KMS-11 (cell line): Measurements from ENCODE around the gene STX16.
"Not testable (repeated sequence)": the region's sequence is repeated elsewhere in the genome, so short reads cannot be mapped to it uniquely, and the experiment has no call there.

Experiments
- H2AFZ ChIP-seq: fragments of 200-600 bp; sonication (generic); 2 replicates; pipeline ENCODE4 v1.6.1; 2016; ENCODE audit warnings: antibody characterized with exemption, mixed run types, low read depth
- H3K27ac ChIP-seq: fragments of 200-600 bp; sonication (generic); 2 replicates; pipeline ENCODE4 v1.6.1; 2016; ENCODE audit warnings: mild to moderate bottlenecking, mixed run types
- H3K27me3 ChIP-seq: fragments of 200-600 bp; sonication (generic); 2 replicates; pipeline ENCODE4 v1.6.1; 2017; ENCODE audit warnings: mild to moderate bottlenecking, low read depth, mixed run types, moderate library complexity; ENCODE audit not compliant: insufficient read depth
- H3K36me3 ChIP-seq: fragments of 200-600 bp; sonication (generic); 2 replicates; pipeline ENCODE4 v1.6.1; 2017; ENCODE audit warnings: mild to moderate bottlenecking, mixed run types; ENCODE audit not compliant: insufficient read depth
- H3K4me1 ChIP-seq: fragments of 200-600 bp; sonication (generic); 2 replicates; pipeline ENCODE4 v1.6.1; 2016; ENCODE audit warnings: mild to moderate bottlenecking, low read depth, mixed run types; ENCODE audit not compliant: poor library complexity, severe bottlenecking
- H3K4me2 ChIP-seq: fragments of 200-600 bp; sonication (generic); 2 replicates; pipeline ENCODE4 v1.7.0; 2016; ENCODE audit warnings: mild to moderate bottlenecking, mixed run types
- H3K4me3 ChIP-seq: fragments of 200-600 bp; sonication (generic); IDR thresholded peaks from 2 replicates; pipeline ENCODE4 v1.6.1; 2017; ENCODE audit warnings: low read depth, low read length, mixed read lengths; ENCODE audit not compliant: insufficient read depth
- H3K79me2 ChIP-seq: fragments of 200-600 bp; sonication (generic); 2 replicates; pipeline ENCODE4 v1.6.1; 2016; ENCODE audit warnings: low read depth, mixed run types; ENCODE audit not compliant: insufficient read depth
- H3K9ac ChIP-seq: fragments of 200-600 bp; sonication (generic); 2 replicates; pipeline ENCODE4 v1.6.1; 2016; ENCODE audit warnings: mild to moderate bottlenecking, mixed run types
- H4K20me1 ChIP-seq: fragments of 200-600 bp; sonication (generic); 2 replicates; pipeline ENCODE4 v1.6.1; 2016; ENCODE audit warnings: mild to moderate bottlenecking, mixed run types; ENCODE audit not compliant: insufficient read depth
- CTCF ChIP-seq: fragments of 200-600 bp; sonication (generic); conservative IDR thresholded peaks from 2 replicates; pipeline ENCODE4 v1.6.1; 2017; ENCODE audit warnings: low read depth, mild to moderate bottlenecking, antibody characterized with exemption, low read length, moderate library complexity, mixed read lengths

The STX16 gene

GRCh38 chr20:58722877-58723627 is 72.0 kb downstream of the STX16 start:
- Histone ChIP-seq H3K79me2 (no peaks in the 10 kb centered on the region), H3K27ac (no peak overlapping the region), H2AFZ (no peak overlapping the region), H3K36me3 (no peaks in the 10 kb centered on the region), H3K27me3 (no peaks in the 10 kb centered on the region; the same call in 1 of the 2 replicates), H3K4me3 (no peak overlapping the region), H3K4me1 (no peaks in the 10 kb centered on the region), H3K9ac (no peak overlapping the region), H3K4me2 (no peak overlapping the region), H4K20me1 (no peaks in the 10 kb centered on the region)
- no peak for TF ChIP-seq CTCF

- Histone ChIP-seq H3K9ac (no peak overlapping the region), H3K79me2 (no peaks in the 10 kb centered on the region), H2AFZ (no peak overlapping the region), H4K20me1 (no peaks in the 10 kb centered on the region), H3K27ac (no peak overlapping the region), H3K4me3 (no peak overlapping the region), H3K27me3 (no peaks in the 10 kb centered on the region; the same call in 1 of the 2 replicates), H3K4me1 (no peaks in the 10 kb centered on the region), H3K4me2 (no peak overlapping the region), H3K36me3 (no peaks in the 10 kb centered on the region)
- TF ChIP-seq CTCF, result no peak
These were observed 72.5 kb downstream of the STX16 start for GRCh38 chr20:58723628-58723984.

GRCh38 chr20:58726156-58726555 is 75.1 kb downstream of the STX16 start:
- not testable (repeated sequence) for H3K27ac ChIP-seq, H3K4me1 ChIP-seq, H3K9ac ChIP-seq, H3K27me3 ChIP-seq, H3K79me2 ChIP-seq, H4K20me1 ChIP-seq, H3K36me3 ChIP-seq, H3K4me3 ChIP-seq, H3K4me2 ChIP-seq, H2AFZ ChIP-seq
